Mesothelial cell of epicardium (in vitro differentiated cells): ENCODE measurements around the gene MXRA7. TPM values are rescaled to one million over a fixed set of nuclear protein-coding genes. Genes with fewer than 3 reads are reported as not detected.
A peak's percentile ranks its signal among the peaks of the same experiment; 100 is the strongest.

Experiments used
- DNase-seq, 2 experiments: peaks; one replicate each; pipeline ENCODE4 v3.0.0; 2021; ENCODE audit warnings: low spot score in 2 of 2; ENCODE audit not compliant: unreplicated experiment in 2 of 2
- H3K27ac Mint-ChIP-seq: 2 replicates; pipeline ENCODE4 v1.8.0; 2021; ENCODE audit warnings: mixed read lengths
- H3K27me3 Mint-ChIP-seq: 2 replicates; pipeline ENCODE4 v1.8.0; 2021; ENCODE audit warnings: low read depth, mixed read lengths
- H3K36me3 Mint-ChIP-seq: 2 replicates; pipeline ENCODE4 v1.8.0; 2021; ENCODE audit warnings: mixed read lengths
- H3K4me1 Mint-ChIP-seq: 2 replicates; pipeline ENCODE4 v1.8.0; 2021; ENCODE audit warnings: mixed read lengths
- H3K4me3 Mint-ChIP-seq: 2 replicates; pipeline ENCODE4 v1.8.0; 2021; ENCODE audit warnings: mild to moderate bottlenecking, moderate library complexity, mixed read lengths
- H3K9me3 Mint-ChIP-seq: 2 replicates; pipeline ENCODE4 v1.8.0; 2021; ENCODE audit warnings: mixed read lengths
- microRNA-seq: library from miRNA; unstranded; fragments of <30 nt; microRNA quantifications from one replicate; pipeline ENCODE4 v1.2.0, GENCODE V29; 2021; ENCODE audit warnings: inconsistent platforms, mixed read lengths
- total RNA-seq: library from RNA; stranded (reverse); gene quantifications from 3 replicates; pipeline ENCODE4 v1.2.1, GENCODE V29; 2021
- TF ChIP-seq, protein P1 (sequence below): fragments of 200-600 bp; sonication (generic); IDR thresholded peaks from one replicate; pipeline ENCODE4 v1.5.0; 2021; ENCODE audit warnings: antibody characterized with exemption; ENCODE audit not compliant: unreplicated experiment

Gene MXRA7
- total RNA-seq, 1 donor from 2014 or later: 53.6 TPM

GRCh38 chr17:76635659-76636360 lies 75.0 kb downstream of the MXRA7 start:
- DNase-seq: no peak
- H3K36me3 Mint-ChIP-seq: no peaks in the 10 kb centered on the region
- H3K27me3 Mint-ChIP-seq: no peaks in the 10 kb centered on the region
- TF ChIP-seq, protein P1, sequence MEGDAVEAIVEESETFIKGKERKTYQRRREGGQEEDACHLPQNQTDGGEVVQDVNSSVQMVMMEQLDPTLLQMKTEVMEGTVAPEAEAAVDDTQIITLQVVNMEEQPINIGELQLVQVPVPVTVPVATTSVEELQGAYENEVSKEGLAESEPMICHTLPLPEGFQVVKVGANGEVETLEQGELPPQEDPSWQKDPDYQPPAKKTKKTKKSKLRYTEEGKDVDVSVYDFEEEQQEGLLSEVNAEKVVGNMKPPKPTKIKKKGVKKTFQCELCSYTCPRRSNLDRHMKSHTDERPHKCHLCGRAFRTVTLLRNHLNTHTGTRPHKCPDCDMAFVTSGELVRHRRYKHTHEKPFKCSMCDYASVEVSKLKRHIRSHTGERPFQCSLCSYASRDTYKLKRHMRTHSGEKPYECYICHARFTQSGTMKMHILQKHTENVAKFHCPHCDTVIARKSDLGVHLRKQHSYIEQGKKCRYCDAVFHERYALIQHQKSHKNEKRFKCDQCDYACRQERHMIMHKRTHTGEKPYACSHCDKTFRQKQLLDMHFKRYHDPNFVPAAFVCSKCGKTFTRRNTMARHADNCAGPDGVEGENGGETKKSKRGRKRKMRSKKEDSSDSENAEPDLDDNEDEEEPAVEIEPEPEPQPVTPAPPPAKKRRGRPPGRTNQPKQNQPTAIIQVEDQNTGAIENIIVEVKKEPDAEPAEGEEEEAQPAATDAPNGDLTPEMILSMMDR: no peak
- peaks cover 62% of the 10 kb centered on the region for H3K4me1 Mint-ChIP-seq
- peak overlapping the region; percentile 82 for H3K27ac Mint-ChIP-seq
- H3K9me3 Mint-ChIP-seq: no peaks in the 10 kb centered on the region
- H3K4me3 Mint-ChIP-seq: peak overlapping the region; percentile 17

GRCh38 chr17:76635039-76635438 lies 75.7 kb downstream of the MXRA7 start:
- Mint-ChIP-seq H3K4me3 (no peak overlapping the region), H3K27ac (peak overlapping the region; percentile 73), H3K9me3 (no peaks in the 10 kb centered on the region), H3K27me3 (no peaks in the 10 kb centered on the region), H3K4me1 (peaks cover 55% of the 10 kb centered on the region), H3K36me3 (no peaks in the 10 kb centered on the region)
- DNase-seq: no peak
- TF ChIP-seq, protein P1: no peak

GRCh38 chr17:76633628-76634328 lies 77.0 kb downstream of the MXRA7 start:
- Mint-ChIP-seq H3K9me3 (no peaks in the 10 kb centered on the region), H3K4me1 (peaks cover 44% of the 10 kb centered on the region), H3K4me3 (no peak overlapping the region), H3K27ac (peak overlapping the region; percentile 1), H3K27me3 (no peaks in the 10 kb centered on the region), H3K36me3 (no peaks in the 10 kb centered on the region)
- DNase-seq: no peak
- TF ChIP-seq, protein P1: no peak

GRCh38 chr17:76631821-76632565 lies 78.8 kb downstream of the MXRA7 start:
- no peak for DNase-seq
- H3K9me3 Mint-ChIP-seq: no peaks in the 10 kb centered on the region
- H3K4me3 Mint-ChIP-seq: no peak overlapping the region
- no peaks in the 10 kb centered on the region for H3K36me3 Mint-ChIP-seq
- no peaks in the 10 kb centered on the region for H3K27me3 Mint-ChIP-seq
- H3K27ac Mint-ChIP-seq: peak overlapping the region; percentile 77
- TF ChIP-seq, protein P1: no peak
- peaks cover 35% of the 10 kb centered on the region for H3K4me1 Mint-ChIP-seq

DNA sequence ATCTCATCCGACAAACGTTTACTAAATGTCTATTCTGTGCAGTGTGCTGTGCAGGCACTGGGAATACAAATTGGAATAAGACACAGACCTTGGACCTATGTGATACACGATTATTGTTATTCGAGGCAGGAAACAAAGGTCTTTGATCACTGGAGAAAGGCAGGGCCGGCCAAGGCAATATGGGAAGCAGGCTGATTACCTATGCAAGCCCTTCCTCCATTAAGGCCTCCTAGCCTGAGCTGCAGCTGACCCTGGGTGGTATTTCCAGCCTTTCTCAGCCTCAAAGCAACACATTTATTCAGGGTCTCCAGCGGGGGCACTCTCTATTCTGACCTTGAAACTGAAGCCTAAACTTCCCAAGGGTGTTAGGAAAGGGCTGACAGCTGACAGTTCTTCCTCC lies 80.6 kb downstream of the MXRA7 start:
- Mint-ChIP-seq H3K4me1 (peaks cover 26% of the 10 kb centered on the region), H3K4me3 (no peak overlapping the region), H3K27ac (no peak overlapping the region), H3K27me3 (peaks cover 2% of the 10 kb centered on the region), H3K9me3 (no peaks in the 10 kb centered on the region), H3K36me3 (no peaks in the 10 kb centered on the region)
- no peak for DNase-seq
- TF ChIP-seq, protein P1: no peak

Small RNA genes within 50 kb of the gene (microRNA-seq; reads per million reads assigned to microRNA genes)
- gene MIR636: 6.7 reads per million, percentile 25 among the genes with 10 or more reads in this experiment

Other genes starting within 250 kb of the MXRA7 start
- 0.22 to 0.40 TPM in 2 of 3 replicates, not detected in the other for gene AANAT, start 243.4 kb downstream of the MXRA7 start, total RNA-seq
- gene RHBDF2, start 209.5 kb downstream of the MXRA7 start, total RNA-seq: 19.1 to 21.6 TPM (median 21.5 TPM) in 3 replicates
- 8.6 to 10.4 TPM (median 10.1 TPM) in 3 replicates for gene CYGB, start 173.3 kb downstream of the MXRA7 start, total RNA-seq
- gene PRCD, start 170.9 kb downstream of the MXRA7 start, total RNA-seq: 8.7 to 9.9 TPM (median 9.9 TPM) in 3 replicates
- gene ST6GALNAC2, start 125.1 kb downstream of the MXRA7 start, total RNA-seq: 1.3 to 1.9 TPM (median 1.5 TPM) in 3 replicates
- gene ST6GALNAC1, start 67.2 kb downstream of the MXRA7 start, total RNA-seq: 1.3 to 1.5 TPM (median 1.4 TPM) in 3 replicates
- gene JMJD6, start 15.6 kb upstream of the MXRA7 start, total RNA-seq: 15.2 to 17.4 TPM (median 15.7 TPM) in 3 replicates
- 22.0 to 25.6 TPM (median 22.1 TPM) in 3 replicates for gene METTL23, start 15.9 kb upstream of the MXRA7 start, total RNA-seq
- gene SRSF2, start 26.4 kb upstream of the MXRA7 start, total RNA-seq: 229 to 239 TPM (median 231 TPM) in 3 replicates
- 34.4 to 39.7 TPM (median 34.7 TPM) in 3 replicates for gene MFSD11, start 27.2 kb upstream of the MXRA7 start, total RNA-seq
- gene MGAT5B, start 157.4 kb upstream of the MXRA7 start, total RNA-seq: 0.47 to 1.0 TPM (median 0.78 TPM) in 3 replicates